Placental pericyte (primary cell): Measurements from ENCODE around the gene GLB1L3. TPM values are rescaled to one million over a fixed set of nuclear protein-coding genes. Genes with fewer than 3 reads are reported as not detected.

Source experiments
- total RNA-seq: library from RNA; depleted of rRNA; stranded (reverse); fragments of >200 nt; gene quantifications from 2 replicates; pipeline ENCODE4 v1.2.3, GENCODE V29; 2012

The GLB1L3 gene, protein sequence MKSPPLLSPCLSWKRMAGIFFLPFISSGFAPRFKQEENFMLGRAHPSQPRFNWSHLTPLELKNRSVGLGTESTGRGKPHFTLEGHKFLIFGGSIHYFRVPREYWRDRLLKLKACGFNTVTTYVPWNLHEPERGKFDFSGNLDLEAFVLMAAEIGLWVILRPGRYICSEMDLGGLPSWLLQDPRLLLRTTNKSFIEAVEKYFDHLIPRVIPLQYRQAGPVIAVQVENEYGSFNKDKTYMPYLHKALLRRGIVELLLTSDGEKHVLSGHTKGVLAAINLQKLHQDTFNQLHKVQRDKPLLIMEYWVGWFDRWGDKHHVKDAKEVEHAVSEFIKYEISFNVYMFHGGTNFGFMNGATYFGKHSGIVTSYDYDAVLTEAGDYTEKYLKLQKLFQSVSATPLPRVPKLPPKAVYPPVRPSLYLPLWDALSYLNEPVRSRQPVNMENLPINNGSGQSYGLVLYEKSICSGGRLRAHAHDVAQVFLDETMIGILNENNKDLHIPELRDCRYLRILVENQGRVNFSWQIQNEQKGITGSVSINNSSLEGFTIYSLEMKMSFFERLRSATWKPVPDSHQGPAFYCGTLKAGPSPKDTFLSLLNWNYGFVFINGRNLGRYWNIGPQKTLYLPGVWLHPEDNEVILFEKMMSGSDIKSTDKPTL
- not detected in 2 replicates for total RNA-seq

DNA sequence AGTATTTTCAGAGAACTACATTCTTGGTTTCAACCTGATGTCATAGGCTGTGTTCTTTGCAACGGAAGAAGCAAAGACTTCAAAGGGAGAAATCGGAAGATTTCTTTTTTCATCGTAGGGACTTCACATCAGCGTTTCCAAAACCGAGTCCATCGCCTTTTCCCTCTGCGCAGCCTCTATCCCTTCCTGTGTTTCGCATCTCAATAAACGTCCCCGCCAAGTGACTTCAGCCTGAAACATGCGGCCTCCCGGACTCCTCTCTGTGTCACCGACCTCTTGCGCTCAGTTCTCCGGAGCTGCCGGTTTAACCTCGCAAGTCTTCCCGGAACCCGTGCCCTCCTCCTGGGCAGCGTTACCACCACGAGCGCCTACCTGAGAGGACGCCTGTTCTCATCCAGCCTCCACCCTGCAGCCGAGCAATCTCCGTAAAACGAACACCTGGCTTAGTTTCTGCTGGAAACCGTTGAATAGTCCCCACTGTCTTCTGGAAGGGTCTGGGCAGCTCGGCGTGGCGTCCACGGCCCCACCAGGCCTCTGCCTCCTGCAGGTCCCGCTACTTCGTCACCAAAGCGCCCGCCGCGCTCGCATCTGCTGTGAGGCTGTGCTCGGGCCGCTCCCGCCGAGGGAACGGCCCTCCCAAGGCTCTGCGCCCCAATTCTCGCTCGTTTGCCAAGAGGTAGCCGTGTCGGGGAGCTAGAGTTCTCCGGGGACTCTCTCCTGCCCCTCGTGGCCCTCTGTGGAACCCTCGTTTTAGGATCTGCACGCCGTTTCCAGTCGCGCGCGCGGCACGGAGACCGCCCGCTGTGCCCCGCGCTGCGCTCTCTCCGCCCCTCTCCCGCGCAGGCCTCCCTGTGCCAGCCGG lies at the start of gene GLB1L3:
GLB1L3 (plus strand) TSS at position 846 of the 862 bp plus-strand sequence. CDS start 362 bp downstream, outside the sequence.

DNA sequence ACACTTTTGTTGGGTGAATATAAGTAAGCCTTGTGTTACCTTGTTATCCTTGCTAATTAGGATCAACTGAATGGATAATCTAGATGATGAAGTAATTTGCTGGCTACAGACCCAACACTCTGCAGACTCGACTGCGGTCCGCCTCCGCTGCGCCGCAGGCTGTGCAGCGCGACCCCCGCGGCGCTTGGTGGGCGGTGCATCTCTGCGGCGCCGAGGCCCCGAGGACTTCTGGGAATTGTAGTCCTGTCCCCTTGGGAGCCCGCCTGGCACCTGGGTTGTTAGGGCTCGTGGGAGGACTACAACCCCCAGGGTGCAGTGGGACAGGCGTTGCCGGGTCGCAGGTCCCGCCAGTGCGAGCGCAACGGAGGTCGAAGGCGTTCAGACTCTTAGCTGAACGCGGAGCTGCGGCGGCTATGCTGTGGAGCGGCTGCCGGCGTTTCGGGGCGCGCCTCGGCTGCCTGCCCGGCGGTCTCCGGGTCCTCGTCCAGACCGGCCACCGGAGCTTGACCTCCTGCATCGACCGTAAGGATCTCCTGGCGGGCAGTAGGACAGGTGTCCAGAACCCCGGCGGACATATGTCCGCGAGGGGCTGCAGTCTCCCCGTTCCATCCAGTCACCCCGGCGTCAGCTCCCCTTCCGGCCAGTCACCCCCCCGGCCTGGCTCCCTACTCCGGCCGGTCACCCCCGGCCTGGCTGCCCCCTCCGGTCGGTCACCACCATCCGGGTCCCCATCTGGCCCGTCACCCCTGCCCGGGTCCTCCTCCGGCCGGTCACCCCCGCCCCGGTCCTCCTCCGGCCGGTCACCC lies 22.8 kb upstream of the GLB1L3 start, which contains the start of the genes ACAD8 and THYN1:
ACAD8 (plus strand) TSS at position 381 of the 806 bp plus-strand sequence; CDS start at position 414, 33 bp downstream.
THYN1 (minus strand) TSS at position 165 of the 806 bp plus-strand sequence. CDS start 470 bp downstream, outside the sequence.

DNA sequence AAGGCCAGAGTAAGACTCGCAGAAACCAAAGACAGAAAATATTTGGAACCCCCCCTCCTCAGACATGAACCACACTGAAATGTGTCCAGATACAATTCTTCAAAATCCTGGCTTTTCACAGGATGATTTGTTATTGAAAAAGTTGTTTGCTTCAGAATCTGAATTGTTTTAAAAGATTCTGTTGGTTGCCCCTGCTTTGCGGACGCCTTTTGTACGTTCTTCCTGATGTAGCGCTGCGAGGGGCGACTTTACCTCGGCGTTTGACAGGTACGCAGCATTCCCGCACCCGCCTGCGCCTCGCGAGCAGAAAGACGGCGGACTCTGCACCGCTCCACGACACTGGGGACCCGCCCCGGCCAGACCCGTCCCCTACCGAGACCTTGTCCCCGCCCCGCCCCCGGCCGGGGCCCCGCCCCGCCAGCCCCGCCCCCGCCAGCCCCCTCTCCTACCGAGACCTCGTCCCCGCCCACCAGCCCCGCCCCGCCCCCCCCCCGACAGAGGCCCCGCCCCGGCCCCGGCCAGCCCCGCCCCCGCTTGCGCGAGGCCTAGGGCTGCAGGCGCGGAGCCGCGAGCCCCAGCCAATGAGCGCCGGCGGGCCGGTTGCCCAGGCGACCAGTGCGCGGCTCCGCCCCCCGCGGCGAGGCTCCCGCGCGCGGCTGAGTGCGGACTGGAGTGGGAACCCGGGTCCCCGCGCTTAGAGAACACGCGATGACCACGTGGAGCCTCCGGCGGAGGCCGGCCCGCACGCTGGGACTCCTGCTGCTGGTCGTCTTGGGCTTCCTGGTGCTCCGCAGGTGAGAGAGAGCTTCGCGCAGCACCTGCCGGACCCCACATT lies 55.4 kb downstream of the GLB1L3 start, which contains the start of gene GLB1L2:
GLB1L2 (plus strand) TSS at position 635 of the 835 bp plus-strand sequence; CDS start at position 709, 74 bp downstream.

Other genes starting within 250 kb of the GLB1L3 start
- 90.6 and 140 TPM in 2 replicates for gene JAM3, start 207.3 kb upstream of the GLB1L3 start, total RNA-seq
- 8.1 and 41.9 TPM in 2 replicates for gene NCAPD3, start 52.4 kb upstream of the GLB1L3 start, total RNA-seq
- gene VPS26B, start 51.7 kb upstream of the GLB1L3 start, total RNA-seq: 52.3 and 54.3 TPM in 2 replicates
- gene THYN1, start 23.0 kb upstream of the GLB1L3 start, total RNA-seq: 33.2 and 36.8 TPM in 2 replicates
- 18.6 and 22.3 TPM in 2 replicates for gene ACAD8, start 22.8 kb upstream of the GLB1L3 start, total RNA-seq
- gene GLB1L2, start 55.6 kb downstream of the GLB1L3 start, total RNA-seq: under 0.01 TPM in 1 of 2 replicates, not detected in the other
- gene B3GAT1, start 135.9 kb downstream of the GLB1L3 start, total RNA-seq: not detected in 2 replicates